Adrenal gland (tissue), 5 donors: ENCODE results near the gene CDC6.

ENCODE experiments used
- CTCF ChIP-seq, 6 experiments: fragments of 450-650 bp in 4 of 6; fragments of 200-600 bp in 2 of 6; sonication (generic) in 1 of 6; IDR thresholded peaks; 1 replicate in 5 of 6; 2 replicates in 1 of 6; pipeline versions ENCODE4 v1.5.1 to v1.8.0; 2016 to 2021; ENCODE audit warnings: antibody characterized with exemption in 6 of 6, mild to moderate bottlenecking in 2 of 6, moderate library complexity in 1 of 6
- POLR2A ChIP-seq, 2 donors: fragments of 450-650 bp; IDR thresholded peaks; one replicate each; pipeline ENCODE4 v1.6.1; 2017; ENCODE audit warnings: antibody characterized with exemption in 2 of 2, mild to moderate bottlenecking in 2 of 2, moderate library complexity in 1 of 2
- donor health status: DM: no; HTN: no; CAD: no.

- no peak for TF ChIP-seq CTCF (IDR thresholded peaks at IDR 0.05)
- TF ChIP-seq POLR2A (IDR thresholded peaks at IDR 0.05): no peak
These were observed 31.2 kb downstream of the CDC6 start for GRCh38 chr17:40318830-40319391.
